HG02623 (cell line): ENCODE measurements around the gene TUBB4B.

Source experiments
- ATAC-seq: cut with Tn5 transposase; IDR thresholded peaks from one replicate; pipeline ENCODE4 v1.9.1; 2021; ENCODE audit warnings: moderate library complexity; ENCODE audit not compliant: unreplicated experiment

Gene TUBB4B

DNA sequence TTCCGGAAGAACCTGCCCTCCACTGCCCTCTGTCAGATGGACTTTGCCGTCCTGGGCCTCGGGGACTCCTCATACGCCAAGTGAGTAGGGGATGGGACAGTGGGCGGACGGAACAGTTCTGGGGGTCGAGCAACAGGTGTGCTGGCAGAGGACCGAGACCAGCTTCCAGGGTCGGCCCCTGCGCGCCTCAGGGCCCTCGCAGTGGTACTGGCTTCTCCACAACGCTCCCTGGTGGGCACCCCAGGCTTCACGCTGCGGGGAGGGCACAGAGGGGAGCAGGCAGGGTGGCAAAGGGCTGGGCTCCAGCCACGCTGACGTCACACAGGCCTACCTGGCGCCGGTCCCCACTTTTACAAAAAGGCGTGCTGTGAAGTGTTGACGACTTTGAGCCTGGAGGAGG lies 28.6 kb upstream of the TUBB4B start:
- ATAC-seq, result no peak

DNA sequence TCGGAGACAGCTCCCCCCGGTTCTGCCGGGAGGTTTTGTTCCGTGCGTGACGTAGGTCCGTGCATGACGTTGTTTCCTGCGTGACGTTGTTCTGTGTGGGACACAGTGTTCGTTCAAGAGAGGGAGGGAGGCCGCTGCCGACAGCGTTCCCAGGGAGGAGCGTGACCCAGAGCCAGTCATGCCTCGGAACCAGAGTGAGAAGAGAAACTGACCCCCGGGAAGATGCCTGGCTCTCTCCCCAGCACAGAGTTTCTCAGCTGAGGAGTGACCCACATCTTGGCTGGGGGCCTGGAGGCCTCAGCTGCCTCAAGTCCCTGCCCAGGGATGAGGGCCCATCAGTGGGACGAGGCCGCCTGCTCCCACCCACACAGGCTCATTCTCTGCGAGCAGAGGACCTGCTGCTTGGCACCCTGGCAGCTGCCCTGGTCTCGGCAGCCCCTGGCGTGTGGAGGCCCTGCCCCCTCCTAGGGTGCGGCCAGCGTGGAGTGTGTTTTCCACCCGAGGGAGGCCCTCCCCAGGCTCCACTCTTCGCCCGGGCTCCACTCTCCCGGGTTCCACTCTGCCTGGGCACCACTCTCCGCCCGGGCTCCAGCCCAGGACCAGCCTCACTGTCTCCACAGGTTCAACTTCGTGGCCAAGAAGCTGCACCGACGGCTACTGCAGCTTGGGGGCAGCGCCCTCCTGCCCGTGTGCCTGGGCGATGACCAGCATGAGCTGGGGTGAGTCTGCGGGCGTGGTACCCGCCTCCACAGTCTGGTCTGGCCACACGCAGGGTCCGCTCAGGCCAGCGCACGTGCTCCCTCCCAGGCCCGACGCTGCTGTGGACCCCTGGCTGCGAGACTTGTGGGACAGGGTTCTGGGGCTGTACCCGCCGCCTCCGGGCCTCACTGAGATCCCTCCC lies 27.7 kb upstream of the TUBB4B start:
- ATAC-seq, result no peak

DNA sequence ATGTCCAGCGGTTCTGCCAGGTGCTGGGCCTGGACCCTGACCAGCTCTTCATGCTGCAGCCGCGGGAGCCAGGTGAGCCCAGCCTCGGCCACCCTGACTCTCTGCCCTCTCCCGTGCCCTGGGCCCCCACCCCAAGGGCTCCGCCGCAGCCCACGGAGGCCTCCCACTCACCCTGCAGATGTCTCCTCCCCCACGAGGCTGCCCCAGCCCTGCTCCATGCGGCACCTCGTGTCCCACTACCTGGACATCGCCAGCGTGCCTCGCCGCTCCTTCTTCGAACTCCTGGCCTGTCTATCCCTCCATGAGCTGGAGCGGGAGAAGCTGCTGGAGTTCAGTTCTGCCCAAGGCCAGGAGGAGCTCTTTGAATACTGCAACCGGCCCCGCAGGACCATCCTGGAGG lies 26.5 kb upstream of the TUBB4B start:
- no peak for ATAC-seq

DNA sequence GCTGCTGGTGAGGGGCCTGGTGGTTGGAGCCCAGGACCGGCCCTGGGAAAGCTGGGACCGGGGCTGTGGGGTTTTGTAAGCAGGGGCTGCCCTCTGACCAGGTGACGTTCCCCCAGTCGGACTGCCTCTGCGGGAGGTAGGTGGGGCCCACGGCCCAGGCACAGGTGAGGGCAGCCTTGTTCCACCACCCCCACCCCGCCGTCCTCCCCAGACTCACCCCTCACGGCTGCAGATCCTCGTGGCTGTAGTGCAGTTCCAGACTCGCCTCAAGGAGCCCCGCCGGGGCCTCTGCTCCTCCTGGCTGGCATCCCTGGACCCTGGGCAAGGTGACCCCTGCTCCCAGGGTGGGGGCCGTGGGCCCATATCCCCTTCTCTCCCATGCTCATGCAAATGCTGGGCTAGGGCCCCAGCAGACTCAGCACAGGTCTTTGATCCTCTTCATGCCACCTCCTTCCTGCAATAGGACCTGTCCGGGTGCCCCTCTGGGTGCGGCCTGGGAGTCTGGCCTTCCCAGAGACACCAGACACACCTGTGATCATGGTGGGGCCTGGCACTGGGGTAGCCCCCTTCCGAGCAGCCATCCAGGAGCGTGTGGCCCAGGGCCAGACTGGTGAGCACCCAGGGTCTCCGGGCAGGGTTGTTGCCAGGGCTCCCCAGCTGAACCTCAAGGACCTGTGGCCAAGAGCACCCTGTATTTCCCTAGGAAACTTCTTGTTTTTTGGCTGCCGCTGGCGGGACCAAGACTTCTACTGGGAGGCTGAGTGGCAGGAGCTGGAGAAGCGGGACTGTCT lies 25.7 kb upstream of the TUBB4B start:
- ATAC-seq, result no peak

DNA sequence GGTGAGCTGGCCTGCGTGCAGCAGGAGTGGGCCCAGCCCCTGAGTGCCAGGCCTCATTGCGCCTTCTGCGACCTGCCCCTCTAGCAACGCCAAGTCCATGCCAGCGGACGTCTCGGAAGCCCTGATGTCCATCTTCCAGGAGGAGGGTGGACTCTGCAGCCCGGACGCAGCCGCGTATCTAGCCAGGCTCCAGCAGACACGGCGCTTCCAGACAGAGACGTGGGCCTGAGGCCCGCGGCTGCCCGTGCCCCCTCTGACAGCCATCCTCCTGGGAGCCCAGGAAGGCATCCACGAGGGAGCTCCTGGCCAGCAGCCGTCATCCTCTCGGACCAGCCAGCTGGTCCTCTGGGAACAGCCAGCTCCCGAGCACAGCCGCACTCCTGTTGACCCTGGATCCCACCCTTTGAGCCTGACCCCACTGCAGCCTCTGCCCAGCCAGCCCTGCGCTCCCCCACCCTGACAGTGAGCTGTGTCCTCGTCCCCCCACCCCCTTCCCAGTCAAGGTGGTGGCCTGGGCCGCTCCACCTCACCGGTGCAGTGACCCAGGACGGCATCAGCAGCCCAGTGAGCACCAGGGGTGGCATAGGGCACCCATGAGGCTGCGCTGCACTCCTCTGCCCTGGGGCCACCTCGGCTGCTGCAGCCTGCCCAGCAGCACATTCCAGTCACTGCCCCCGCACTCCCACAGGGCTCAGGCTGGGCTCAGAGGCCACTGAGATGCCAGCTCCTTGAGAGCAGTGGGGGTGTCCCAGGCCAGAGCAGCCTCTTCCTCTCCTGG lies 24.7 kb upstream of the TUBB4B start:
- no peak for ATAC-seq

DNA sequence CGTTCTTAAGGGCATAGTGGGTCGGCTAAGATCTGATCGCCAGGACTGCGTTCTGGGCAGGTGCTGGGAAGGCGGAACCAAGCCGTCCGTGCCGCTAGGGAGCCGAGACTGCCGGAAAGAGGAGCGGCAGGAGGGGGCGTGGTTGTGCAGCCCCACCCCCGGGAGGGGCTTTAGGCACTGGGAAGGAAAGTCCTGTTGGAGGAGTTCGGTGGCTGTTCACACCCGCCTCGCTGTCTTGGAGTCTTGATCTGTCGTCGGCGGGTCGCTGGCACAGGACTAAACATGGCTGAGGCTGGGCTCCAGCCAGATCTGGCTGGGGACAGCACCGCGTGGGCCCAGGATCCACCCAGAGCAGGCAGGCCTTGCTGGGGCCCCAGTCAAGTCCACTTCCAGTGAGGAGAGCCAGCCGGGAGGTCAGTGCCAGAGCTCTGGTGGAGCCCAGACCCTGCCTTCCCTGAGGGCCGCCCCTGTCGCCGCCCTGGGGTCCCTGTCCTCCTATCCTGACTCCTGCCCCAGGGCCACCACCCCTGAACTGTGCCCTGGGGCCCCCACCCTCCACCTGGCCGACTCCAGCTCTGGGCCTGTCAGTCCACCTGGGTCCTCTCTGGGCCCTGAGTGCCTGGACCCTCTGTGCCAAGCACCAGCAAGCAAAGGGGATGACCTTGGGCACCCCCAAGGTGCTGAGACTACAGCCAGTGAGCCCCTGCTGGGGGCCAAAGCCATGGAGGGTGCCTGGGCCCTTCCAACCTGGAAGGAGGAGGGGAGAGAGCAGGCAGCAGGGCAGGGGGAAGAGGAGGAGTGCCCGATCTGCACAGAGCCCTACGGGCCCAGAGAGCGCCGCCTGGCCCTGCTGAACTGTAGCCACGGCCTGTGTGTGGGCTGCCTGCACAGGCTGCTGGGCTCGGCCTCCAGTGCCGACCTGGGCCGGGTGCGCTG lies 23.5 kb upstream of the TUBB4B start:
- ATAC-seq, result no peak

DNA sequence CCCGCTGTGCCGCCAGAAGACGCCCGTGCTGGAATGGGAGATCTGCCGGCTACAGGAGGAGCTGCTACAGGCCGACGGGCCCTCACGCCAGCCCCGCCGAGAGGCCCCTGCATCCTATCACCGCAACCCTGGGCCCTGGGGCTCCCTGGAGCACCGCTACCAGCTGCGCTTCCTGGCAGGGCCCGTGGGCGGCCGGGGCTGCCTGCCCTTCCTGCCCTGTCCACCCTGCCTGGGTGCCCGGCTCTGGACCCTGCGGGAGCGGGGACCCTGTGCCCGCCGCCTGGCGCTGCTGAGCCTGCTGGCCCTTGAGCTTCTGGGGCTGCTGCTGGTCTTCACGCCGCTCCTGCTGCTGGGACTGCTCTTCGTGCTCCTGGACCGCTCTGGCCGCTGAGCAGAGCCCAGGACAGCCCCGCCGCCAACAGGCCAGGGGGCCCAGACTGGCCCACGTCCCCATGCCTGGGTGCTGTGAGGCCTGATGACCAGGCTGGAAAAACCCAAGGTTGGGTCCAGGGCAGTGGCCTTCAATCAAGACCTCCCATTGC lies 22.8 kb upstream of the TUBB4B start:
- ATAC-seq, result no peak

DNA sequence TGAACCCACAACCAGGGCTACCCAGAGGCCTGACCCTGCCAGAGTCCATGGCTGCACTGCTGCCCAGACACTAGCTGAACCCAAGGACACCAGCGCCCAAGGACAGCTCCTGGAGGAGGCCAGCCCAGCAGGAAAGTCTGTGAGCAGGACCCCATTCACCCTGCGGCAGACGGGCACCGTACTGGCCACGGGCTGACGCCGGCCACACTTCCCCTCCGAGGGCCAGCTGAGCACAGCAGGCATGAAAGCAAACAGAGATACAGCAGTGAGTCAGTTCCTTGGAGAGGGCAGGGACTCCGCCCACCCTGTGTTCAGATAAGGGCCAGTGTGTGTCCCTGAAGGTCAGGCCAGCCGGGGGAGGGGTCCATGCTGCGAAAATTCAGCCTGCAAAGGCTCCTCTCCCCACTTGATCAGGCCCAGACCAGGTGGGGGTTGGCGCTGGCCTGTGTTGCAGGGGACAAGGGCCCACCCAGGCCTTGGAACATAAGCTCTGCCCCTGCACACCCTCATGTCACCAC lies 22.3 kb upstream of the TUBB4B start:
- ATAC-seq, result no peak

DNA sequence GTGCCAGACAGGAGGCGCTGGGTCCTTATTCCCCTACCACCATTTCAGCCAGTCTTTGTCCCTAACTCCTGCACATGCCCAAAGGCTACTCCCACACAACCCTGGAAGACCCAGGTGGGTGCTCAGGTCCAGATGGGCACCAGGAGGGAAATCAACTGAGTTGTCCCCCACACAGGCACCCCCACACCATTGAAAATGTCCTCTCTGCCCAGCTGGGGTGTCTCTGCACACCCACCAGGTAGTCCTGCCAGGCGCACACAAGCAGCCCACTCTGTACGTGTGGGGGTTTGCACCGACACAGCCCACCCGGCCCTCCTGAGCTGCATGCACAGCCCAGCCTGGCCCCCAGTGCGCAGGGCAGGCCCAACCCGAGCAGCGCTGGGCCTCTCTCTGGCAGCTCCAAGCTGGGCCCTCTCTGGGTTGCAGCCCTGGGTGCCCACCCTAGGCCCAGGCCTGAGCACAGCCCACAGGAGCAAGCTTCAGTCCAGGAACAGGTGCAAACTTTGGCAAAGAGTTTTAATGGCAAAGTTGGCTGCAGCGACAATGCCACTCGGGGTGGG lies 21.2 kb upstream of the TUBB4B start:
- no peak for ATAC-seq

DNA sequence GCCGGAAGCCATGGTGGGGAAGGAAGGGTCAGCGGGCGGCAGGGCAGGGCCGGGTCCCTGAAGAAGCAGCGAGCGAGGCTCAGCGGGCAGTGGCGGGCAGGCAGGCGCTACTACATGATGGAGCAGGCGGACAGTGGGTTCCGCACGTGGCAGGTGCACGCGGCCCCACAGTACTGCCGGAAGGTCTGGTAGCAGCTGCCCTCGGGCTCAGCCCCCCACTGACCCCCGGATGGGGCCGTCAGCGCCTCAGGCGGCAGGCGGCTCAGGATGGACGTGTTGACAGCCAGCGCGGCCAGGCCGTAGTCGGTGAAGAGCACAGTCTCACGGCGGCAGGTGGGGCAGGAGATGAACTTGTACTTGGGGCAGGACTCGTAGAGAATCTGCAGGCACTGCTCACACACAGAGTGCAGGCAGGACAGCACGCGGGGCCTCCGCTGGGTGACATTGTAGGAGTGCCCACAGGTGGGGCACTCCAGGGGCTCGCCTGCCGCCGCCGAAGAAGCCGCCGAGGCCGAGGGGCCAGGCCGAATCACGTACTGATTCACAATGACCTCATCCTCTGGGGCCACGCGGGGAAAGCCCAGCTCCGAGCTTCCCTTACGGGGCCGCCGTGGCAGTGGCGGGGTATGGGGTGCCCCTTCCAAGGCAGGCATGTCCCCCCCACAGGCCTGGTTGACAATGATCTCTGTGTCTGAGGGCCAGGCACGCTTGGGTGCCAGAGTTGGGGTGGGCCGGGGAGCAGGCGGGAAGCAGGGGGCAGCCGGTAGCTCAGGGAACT lies 20.6 kb upstream of the TUBB4B start:
- ATAC-seq, result no peak

DNA sequence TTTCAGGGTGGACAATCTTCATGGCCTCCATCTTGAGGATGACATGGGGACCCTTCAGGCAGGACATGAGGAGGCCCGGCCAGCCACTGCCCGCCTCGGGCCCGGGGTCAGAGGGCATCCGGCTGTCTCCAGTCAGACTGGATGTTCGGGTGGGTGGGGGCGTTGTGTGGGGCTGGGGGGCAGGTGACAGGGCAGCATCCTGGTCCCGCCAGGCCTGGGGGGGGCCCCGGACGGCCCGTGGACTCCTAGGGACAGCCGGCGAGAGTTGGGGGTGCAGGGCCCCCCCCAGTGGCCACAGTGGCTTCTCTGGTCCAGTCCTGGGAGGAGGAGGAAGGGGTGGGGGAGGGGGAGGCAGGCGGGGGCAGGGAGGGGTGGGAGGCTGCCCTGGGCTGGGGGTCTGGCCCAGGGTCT lies 20.0 kb upstream of the TUBB4B start:
- ATAC-seq, result no peak

DNA sequence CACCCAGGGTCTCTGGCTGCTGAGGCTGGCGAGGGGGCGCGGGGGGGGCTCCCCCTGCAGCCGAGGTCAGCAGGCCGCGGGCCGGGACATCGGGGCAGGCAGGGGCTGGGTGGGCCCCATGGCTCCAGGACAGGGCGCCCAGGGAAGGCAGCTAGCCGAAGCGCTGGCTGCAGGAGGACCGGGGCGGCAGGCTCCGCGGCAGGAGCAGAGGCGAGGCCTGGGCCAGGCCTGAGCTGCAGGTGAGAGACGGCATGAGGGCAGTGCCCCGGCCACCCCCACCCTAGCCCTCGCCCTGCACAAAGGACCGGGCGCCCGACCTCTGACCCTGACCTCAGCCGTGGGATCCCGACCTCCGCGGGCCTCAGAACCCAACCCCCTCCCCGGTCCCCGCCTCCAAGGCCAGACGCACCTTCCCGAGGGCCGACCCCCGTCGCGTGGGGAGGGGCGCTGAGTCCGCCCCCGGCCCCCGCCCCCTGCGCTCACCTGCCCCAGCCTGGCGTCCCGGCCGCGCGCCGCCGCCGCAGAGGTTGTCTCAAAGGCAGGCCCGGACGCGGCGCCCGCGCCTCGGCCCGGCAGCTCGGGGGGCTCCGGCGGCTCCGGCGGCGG lies 19.5 kb upstream of the TUBB4B start:
- ATAC-seq, result no peak

DNA sequence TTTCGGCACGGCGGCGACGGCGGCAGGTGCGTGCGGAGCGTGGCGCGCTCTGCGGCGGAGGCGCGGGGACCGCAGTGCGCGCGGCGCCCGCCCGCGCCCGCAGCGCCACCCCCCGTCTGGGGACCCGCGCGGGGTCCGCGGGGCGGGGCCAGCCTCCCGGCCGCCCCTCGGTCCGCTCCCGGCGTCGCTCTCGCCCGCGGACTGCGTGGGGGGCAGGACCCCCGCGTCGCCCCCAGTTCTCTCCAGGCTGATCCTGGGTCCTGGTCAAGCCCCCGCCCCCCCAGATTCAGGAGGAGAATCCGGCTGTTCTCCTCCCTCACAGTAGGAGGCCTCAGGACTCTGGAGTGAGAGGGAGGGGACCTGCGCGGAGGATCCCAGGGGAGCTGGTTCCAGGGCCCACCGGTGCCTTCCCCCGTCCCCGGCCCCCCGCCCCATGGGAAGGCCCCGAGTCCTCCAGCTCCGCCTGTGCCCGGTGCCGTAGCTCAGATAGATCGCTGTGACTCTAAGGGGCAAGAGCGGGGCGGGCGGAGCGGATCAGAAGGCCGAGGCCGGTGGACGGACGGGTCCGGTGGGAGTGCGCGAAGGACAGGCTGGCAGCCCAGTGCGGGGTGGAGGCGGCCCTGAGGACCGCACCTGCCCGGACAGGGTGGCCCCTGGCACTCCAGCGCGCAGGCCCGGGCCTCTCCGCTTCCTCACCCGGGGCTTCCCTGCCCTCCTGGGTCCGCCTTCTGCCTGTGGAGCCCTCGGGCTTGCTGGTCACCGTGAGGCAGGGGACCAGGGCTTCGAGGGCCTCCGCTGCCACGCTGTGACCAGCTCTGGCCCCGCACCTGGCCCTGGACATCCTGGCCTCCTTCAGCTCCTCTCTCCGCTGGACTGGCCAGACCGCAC lies 18.7 kb upstream of the TUBB4B start, which contains the start of gene RNF208:
TSS of gene RNF208 (minus strand) at position 51 of the 888 bp plus-strand sequence. CDS start 1,028 bp downstream, outside the sequence.
- no peak for ATAC-seq

DNA sequence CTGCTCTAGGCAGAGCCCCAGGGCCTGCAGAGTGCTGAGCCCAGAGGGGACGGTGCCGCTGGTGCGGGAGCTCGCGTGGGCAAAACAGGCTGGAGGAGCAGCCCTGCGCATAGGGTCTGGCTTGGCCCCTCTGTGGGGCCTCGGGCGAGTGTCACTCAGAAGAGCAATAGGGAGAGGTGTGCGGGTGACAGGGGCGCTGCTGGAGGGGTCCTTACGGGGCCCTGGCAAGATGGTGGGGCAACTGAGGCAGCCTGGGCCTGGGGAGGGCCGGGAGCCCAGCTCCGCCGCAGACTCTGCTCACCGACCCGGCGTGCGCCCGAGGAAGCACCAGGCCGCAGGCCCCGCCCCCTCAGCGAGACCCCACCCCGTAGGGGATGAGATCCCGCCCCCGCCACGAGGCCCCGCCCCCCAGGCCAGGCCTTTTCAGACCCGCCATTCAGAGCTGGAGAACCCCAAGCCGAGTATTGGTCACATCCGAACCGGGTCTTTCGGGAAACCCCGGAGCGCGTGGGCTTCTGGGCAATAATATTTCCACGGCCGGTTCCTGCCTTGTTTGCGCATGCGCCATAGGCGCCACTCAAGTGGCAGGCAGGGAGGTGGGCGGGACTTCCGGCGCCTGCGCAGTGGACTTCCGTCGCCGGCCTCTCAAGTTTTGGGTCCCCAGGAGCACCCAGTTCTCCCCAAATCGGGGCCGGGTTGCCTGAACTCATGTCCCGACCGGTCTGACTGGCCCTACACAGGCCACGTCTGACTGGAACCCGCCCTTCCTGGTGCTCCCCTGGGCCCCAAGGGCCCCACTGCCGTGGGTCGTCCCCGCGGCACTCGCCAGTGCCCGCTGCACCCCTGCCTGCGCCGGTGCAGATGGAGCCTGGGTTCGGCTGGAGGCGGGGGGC lies 17.8 kb upstream of the TUBB4B start:
- ATAC-seq, result peak; percentile 62

DNA sequence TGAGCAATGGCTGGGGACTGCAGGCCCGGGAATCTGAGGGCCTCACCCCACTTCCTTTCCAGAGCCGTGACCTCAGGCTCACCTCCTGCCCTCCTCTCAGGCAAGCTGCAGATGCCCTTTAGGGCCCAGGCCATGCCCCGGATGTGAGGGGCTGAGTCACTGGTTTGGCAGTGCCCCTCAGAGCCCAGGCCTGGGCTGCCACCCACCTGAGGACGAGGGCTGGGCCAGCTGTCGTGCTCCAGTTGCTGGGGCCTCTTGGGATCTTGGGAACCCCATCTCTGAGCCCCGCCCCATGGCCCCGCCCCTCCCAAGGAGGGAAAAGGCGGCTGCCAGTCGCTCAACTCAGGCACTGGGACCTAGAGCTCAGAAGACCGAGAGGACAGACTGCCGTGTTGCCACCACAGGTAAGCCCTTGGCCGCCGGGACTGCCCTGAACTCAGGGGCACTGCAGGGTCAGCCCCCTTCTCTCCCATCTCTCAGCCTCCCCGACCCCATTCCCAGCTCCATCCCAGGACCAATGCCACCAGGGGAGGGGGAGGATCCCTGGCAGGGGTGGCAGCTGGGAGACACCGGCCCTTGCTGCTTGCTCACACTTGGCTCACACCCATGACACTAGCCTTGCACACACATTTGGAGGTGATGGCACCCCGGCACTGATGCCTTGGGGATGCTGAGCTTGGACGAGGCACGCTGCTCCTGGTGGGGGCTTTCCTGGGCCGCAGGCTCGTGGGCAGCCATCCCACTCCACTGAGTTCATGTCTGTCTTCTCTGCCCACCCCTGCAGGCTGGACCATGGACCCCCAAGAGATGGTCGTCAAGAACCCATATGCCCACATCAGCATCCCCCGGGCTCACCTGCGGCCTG lies 16.0 kb upstream of the TUBB4B start, which contains the start of gene CYSRT1:
TSS of gene CYSRT1 (plus strand) at position 345 of the 865 bp plus-strand sequence. CDS start at position 793, 448 bp downstream.
- ATAC-seq, result no peak
